NCI-H748 (cell line): ENCODE results near the gene HDAC4.

Experiments used
- DNase-seq: peaks from one replicate; lab custom pipeline; 2025; ENCODE audit not compliant: unreplicated experiment; lab: John Stamatoyannopoulos, UW

Gene HDAC4

GRCh38 chr2:239162141-239162821, 238.5 kb downstream of the HDAC4 start:
- no peak for DNase-seq

DNA sequence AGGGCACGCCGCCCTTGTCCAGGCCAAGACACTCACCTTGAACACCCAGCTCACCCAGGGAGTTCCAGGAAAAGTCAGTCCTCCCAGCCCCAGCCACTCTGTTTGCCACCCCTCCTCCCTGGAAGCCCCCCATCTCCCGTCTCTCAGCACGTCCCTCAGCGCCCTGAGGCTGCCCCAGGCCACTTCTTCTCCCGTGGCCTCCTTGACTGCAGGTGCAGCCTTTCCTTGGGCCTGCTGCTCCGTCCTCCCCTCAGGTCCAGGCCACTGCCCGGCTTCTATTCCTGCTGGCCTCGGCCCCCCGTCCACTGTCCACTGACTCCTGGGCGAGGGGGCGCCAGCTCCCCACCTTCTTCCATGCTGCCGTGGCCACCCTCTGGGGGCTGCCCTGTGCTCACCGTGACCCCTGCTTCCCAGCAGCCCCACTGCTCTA, 239.1 kb downstream of the HDAC4 start:
- no peak for DNase-seq

GRCh38 chr2:239160226-239161143, 240.3 kb downstream of the HDAC4 start:
- DNase-seq, result no peak

- DNase-seq, result no peak
Measured at GRCh38 chr2:239159476-239159911, 241.3 kb downstream of the HDAC4 start.

- no peak for DNase-seq
Measured at GRCh38 chr2:239158641-239159475, 242.0 kb downstream of the HDAC4 start.

DNA sequence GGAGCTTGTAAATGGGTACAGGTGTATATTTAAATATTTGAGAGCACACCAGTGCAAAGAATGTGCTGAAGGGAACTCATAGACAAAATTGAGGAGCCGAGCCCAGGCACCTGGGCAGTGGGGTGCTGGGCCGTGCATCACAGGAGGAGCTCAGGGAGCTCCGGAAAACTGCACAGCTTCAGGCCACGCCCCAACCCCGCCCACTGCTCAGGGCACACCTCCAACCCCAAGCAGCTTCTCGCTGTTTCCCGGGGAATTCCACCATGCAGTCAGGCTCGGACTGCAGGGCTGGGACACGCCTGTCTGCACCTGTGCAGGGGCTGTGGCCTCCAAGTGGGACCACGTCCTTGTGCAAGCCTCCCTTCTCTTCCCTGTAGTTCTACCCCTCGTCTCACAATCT, 243.0 kb downstream of the HDAC4 start:
- peak; percentile 7 for DNase-seq

DNA sequence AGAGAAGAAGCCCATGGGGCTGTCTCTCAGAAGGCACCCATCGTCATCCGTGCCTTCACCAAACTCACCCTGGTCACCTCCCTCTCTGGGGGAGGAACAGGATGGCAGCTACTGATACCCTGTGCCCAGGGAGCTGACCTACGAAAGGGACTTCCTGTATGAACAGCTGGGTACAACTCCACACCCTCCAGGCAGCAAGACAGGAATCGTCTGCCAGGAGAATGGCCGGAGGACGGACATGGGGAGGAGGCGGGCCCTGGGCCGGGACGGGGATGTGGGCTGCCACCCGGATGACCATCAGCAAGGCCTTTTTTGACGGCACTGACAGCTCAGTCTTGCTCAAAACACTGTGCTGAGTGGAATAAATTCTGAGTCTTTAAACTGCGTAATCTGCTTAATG, 243.6 kb downstream of the HDAC4 start:
- DNase-seq, result no peak

DNA sequence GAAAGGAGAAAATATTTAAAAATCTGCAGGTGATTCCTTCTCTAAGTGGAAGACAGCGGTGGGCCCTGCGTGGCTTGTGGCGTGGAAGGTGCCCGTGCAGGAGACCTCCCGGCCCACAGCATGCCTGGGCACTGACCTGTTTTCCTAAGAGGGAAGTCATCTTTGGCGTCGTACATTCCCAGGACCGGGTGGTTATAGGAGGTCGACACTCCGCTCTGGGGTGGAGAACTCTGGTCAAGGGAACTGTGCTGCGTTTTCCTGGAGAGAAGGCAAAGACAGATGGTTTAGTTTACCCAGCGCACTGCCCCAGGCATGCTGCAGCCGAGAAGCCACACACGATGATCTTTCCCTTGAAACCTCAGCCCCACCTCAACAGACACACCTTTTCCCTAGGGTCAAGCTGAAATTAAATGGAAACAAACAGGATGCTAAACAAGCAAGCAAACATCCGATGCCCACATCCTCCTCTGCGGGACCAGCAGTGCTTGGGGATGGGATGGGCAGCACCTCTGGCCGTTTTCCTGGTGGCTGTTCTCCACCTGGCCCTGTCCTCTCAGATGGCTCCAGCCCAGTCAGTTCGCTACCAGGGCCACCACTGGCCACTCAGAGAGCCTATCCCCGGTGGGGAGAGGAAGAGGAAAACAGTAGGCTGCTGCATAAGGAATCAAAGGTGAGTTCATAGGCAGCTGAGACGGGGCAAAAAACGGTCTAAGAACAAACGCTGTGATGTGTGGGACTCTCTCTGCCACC, 244.1 kb downstream of the HDAC4 start:
- no peak for DNase-seq

GRCh38 chr2:239155806-239156480, 244.9 kb downstream of the HDAC4 start:
- no peak for DNase-seq

- DNase-seq, result no peak
Measured at GRCh38 chr2:239154971-239155805, 245.6 kb downstream of the HDAC4 start.

GRCh38 chr2:239153806-239154591, 246.8 kb downstream of the HDAC4 start:
- DNase-seq, result no peak

DNA sequence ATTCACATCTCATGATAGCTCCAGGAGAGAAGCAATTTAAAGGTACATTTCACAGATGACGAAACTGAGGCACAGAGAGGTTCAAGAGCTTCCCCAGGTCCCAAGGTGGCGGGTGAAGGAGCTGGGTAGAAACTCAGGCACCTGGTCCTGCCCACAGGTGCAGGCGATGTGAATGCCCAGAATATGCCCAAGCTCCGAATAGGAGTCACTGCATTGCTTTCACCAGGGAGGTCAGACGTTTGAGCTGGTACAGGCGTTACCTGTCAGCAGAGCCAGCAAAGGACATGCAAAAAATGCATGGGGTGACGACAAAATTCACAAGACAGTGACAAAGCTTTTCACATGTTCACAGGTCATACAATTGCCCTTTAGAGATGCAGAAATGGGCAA, 247.9 kb downstream of the HDAC4 start:
- no peak for DNase-seq

DNA sequence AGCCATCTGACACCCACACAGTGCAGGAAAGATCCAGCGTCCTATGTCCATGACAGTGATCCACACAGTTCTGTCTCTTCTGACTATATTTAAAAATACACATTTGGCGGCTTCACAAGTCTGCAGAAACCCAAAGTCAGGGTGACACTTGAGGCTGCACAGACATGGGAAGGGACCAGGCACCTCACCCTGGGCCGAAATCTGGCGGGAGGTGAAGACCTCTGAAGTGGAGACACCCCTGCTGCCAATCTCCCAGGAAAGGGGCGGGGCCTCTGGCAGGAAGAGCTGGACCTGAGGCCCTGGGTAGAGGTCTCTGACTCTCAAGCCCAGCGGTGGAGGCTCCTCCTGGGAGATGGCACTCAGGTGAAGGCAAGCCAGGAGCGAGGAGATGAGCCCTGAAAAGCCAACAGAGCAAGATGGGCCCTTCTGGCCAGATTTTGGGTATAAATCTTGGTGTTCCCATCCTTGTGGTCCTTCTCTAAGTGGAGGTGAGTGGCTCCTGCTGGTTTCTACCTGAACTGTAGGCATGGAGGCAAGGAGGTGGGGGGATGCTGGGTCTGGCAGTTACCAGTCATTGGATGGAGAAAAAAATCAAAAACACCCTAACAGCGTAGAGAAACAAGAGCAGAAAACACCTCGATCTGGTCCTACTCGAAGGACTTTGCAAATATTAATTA, 248.4 kb downstream of the HDAC4 start:
- DNase-seq, result no peak

- no peak for DNase-seq
Measured at GRCh38 chr2:239151201-239152131, 249.4 kb downstream of the HDAC4 start.

DNA sequence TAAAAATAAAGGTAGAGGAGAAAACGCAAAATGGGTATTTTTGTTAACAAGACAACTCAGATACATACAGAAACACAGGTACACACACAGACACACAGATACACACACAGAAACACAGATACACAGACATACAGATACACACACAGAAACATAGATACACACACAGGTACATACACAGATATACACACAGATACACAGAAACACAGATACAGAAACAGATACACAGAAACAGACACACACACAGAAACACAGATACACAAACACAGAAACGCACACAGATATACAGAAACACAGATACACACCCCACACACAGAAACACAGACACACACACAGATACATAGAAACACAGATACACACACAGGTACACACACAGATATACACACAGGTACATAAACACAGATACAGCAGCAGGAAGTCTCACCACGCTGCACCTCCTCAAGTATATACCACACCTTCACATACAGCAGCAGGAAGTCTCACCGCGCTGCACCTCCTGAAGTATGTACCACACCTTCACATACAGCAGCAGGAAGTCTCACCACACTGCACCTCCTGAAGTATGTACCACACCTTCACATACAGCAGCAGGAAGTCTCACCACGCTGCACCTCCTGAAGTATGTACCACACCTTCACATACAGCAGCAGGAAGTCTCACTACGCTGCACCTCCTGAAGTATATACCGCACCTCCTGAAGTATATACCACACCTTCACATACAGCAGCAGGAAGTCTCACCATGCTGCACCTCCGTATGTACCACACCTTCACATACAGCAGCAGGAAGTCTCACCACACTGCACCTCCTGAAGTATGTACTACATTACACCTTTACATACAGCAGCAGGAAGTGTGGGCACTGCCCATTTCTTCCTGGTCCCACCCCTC, 250.5 kb downstream of the HDAC4 start:
- DNase-seq, result no peak

- DNase-seq, result no peak
Measured at GRCh38 chr2:239149501-239149900, 251.3 kb downstream of the HDAC4 start.
